ENCODE results near the gene GPS2. TPM values are rescaled to one million over a fixed set of nuclear protein-coding genes. Genes with fewer than 3 reads are reported as not detected.

Gene GPS2
- total and polyA plus RNA-seq, 2 experiments from 2014 or later: 34.5 to 103 TPM

DNA sequence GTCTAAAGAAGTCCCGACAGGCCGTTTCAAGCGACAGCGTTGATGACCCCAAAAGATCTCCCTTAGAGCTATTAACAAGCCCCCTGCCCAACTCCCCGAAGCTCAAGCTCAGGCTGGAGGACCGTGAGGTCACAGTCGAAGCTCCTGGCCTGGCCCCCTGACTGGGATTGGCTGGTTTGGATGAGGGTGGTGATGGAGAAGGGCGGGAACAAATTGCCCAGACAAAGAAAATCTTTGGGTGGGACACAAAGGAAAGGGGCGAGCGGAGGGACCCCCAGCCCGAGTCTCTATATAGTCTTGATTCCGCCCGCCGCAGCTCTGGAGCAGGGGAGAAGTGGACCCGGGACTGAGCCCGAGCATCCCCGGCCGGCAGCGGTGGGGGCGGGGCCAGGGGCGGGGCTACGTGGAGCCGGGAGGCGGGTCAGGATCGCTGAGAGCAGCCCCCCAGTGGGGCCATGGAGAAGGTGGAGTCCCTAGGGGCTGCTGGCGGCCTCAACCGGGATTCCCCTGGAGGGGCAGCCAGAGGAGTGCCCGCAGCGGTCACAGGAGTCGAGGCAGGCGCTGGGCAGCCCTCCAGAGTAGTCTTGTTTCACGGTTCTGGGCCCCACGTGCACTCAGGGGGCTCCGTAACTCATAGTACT, 15.0 kb upstream of the GPS2 start:
- Histone ChIP-seq H3K36me3 (replicated peaks; ENCODE audit: insufficient read depth, low read depth) (no peaks in the 10 kb centered on the region), H3K4me1 (ENCODE audit: insufficient read depth) (peaks cover 10% of the 10 kb centered on the region), H3K4me2 (peak overlapping the region; percentile 84), H3K79me2 (peaks cover 17% of the 10 kb centered on the region), H3K4me3 (peak overlapping the region; percentile 48), H3K9me3 (ENCODE audit: low read depth) (no peaks in the 10 kb centered on the region), H3K27ac (peak overlapping the region; percentile 92), H2AFZ (peak overlapping the region; percentile 54), H4K20me1 (ENCODE audit: insufficient read depth, poor library complexity, severe bottlenecking) (no peaks in the 10 kb centered on the region), H3K27me3 (no peaks in the 10 kb centered on the region), H3K9me2 (replicated peaks; ENCODE audit: insufficient read depth) (no peaks in the 10 kb centered on the region)
- WGBS (ENCODE audit: low lambda C conversion rate, missing lambda C conversion rate): 5% methylated on average over 22 of the region's 34 CpGs
- DNase-seq (ENCODE audit: low spot score): peak; percentile 83
- TF ChIP-seq EZH2 (IDR thresholded peaks at IDR 0.05; ENCODE audit: borderline replicate concordance) (no peak), EZH2phosphoT487 (IDR thresholded peaks at IDR 0.05; ENCODE audit: low read depth, severe bottlenecking, unreplicated experiment) (no peak)
- TF ChIP-seq, protein P1, sequence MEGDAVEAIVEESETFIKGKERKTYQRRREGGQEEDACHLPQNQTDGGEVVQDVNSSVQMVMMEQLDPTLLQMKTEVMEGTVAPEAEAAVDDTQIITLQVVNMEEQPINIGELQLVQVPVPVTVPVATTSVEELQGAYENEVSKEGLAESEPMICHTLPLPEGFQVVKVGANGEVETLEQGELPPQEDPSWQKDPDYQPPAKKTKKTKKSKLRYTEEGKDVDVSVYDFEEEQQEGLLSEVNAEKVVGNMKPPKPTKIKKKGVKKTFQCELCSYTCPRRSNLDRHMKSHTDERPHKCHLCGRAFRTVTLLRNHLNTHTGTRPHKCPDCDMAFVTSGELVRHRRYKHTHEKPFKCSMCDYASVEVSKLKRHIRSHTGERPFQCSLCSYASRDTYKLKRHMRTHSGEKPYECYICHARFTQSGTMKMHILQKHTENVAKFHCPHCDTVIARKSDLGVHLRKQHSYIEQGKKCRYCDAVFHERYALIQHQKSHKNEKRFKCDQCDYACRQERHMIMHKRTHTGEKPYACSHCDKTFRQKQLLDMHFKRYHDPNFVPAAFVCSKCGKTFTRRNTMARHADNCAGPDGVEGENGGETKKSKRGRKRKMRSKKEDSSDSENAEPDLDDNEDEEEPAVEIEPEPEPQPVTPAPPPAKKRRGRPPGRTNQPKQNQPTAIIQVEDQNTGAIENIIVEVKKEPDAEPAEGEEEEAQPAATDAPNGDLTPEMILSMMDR (IDR thresholded peaks at IDR 0.05; ENCODE audit: poor library complexity): no peak

DNA sequence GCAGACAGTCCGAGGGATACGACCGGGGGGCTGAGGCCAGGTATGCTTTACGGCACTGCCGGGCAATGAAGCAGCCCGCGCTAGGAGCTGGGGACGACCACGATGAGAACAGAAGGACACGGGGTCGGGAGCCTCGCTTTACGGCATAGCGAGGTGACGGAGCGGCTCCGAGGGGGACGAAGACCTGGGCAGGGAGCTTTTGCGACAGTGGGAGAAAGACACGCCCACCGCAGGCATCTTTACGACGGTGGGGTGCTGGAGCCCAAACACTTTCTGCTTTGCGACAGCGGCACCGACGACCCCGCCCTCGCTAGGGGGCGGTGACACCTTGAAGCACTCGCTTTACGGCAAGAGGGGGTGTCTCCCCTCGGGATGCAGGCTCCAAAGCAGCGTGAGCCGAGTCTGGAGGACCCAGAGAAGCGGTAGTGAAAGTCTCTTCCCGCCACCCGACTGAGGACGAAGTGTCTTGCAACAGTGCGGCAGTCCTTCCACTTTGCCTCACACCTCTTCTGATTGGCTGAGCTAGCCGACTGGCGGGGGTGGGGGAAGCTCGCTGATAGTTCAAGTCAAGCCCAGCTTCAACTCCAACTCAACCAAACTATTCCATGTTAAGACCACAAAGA, 14.3 kb upstream of the GPS2 start:
- Histone ChIP-seq H3K36me3 (replicated peaks; ENCODE audit: insufficient read depth, low read depth) (no peaks in the 10 kb centered on the region), H3K4me3 (peak overlapping the region; percentile 48), H3K79me2 (peaks cover 17% of the 10 kb centered on the region), H4K20me1 (ENCODE audit: insufficient read depth, poor library complexity, severe bottlenecking) (no peaks in the 10 kb centered on the region), H2AFZ (peak overlapping the region; percentile 54), H3K9me3 (ENCODE audit: low read depth) (no peaks in the 10 kb centered on the region), H3K27ac (peak overlapping the region; percentile 92), H3K27me3 (no peaks in the 10 kb centered on the region), H3K9me2 (replicated peaks; ENCODE audit: insufficient read depth) (no peaks in the 10 kb centered on the region), H3K4me1 (ENCODE audit: insufficient read depth) (peaks cover 10% of the 10 kb centered on the region), H3K4me2 (peak overlapping the region; percentile 91)
- 2% methylated on average over 43 of the region's 43 CpGs for WGBS (ENCODE audit: low lambda C conversion rate, missing lambda C conversion rate)
- TF ChIP-seq EZH2phosphoT487 (IDR thresholded peaks at IDR 0.05; ENCODE audit: low read depth, severe bottlenecking, unreplicated experiment) (no peak), EZH2 (IDR thresholded peaks at IDR 0.05; ENCODE audit: borderline replicate concordance) (no peak)
- TF ChIP-seq, protein P1 (IDR thresholded peaks at IDR 0.05; ENCODE audit: poor library complexity): no peak
- DNase-seq (ENCODE audit: low spot score): peak; percentile 99

DNA sequence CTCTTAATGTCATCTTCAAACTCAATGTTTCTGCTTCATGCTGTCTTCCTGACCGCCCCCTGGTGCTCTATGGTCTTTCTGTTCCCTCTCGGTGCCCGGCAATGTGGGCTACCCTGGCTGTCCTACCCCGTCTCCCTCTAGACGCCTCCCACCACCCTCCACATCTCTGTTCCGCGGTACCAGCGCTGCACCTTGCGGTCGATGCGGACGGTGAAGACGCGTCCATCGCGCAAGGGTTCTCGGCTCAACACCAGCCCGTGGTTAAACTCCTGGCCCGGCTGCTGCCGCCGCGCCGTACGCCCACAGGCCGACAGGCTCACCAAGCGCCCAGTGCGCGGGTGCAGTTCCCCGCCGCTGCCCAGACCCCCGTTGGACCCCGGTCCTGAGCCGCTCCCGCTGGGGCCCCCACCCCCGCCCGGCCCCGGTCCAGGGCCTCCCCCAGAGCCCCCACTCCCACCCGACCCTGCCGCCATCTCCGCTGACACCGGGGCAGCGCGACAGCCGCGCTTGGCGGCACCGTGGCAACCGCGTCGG, 13.7 kb upstream of the GPS2 start, which contains the start of gene NEURL4:
NEURL4 (minus strand) TSS at position 496 of the 534 bp plus-strand sequence; CDS start at position 473, 23 bp downstream.
- peak within 1 kb of the TSS; percentile 92 for H3K27ac ChIP-seq
- peak within 1 kb of the TSS; percentile 48 for H3K4me3 ChIP-seq
- DNase-seq (ENCODE audit: low spot score): no peak
- H3K9me2 ChIP-seq (replicated peaks; ENCODE audit: insufficient read depth): no peaks in the 10 kb centered on the region
- peaks cover 17% of the 10 kb centered on the region for H3K79me2 ChIP-seq
- H3K36me3 ChIP-seq (replicated peaks; ENCODE audit: insufficient read depth, low read depth): no peaks in the 10 kb centered on the region
- under 1% methylated on average over 44 of the region's 50 CpGs for WGBS (ENCODE audit: low lambda C conversion rate, missing lambda C conversion rate)
- peaks cover 10% of the 10 kb centered on the region for H3K4me1 ChIP-seq (ENCODE audit: insufficient read depth)
- no peaks in the 10 kb centered on the region for H3K27me3 ChIP-seq
- H2AFZ ChIP-seq: peak within 1 kb of the TSS; percentile 54
- TF ChIP-seq, protein P1 (IDR thresholded peaks at IDR 0.05; ENCODE audit: poor library complexity): no peak
- no peak for TF ChIP-seq EZH2phosphoT487 (IDR thresholded peaks at IDR 0.05; ENCODE audit: low read depth, severe bottlenecking, unreplicated experiment)
- TF ChIP-seq EZH2 (IDR thresholded peaks at IDR 0.05; ENCODE audit: borderline replicate concordance): no peak
- no peaks in the 10 kb centered on the region for H4K20me1 ChIP-seq (ENCODE audit: insufficient read depth, poor library complexity, severe bottlenecking)
- no peaks in the 10 kb centered on the region for H3K9me3 ChIP-seq (ENCODE audit: low read depth)
- peak within 1 kb of the TSS; percentile 91 for H3K4me2 ChIP-seq

All from hepatocyte (in vitro differentiated cells).